SK-N-SH (cell line): ENCODE measurements around the gene CPLANE2. TPM values are rescaled to one million over a fixed set of nuclear protein-coding genes. Genes with fewer than 3 reads are reported as not detected.

Experiments used
- CTCF ChIA-PET: fragments of 300-600, 350-600 bp; formaldehyde crosslinking; extraction: SDS; loops from one replicate; lab custom pipeline; 2021; lab: Yijun Ruan, JAX
- POLR2A ChIA-PET: fragments of 350-600 bp; sonication (Branson Sonifier 250); formaldehyde crosslinking; extraction: SDS; loops from one replicate; lab custom pipeline; 2020; ENCODE audit warnings: antibody characterized with exemption, inconsistent platforms; lab: Yijun Ruan, JAX
- DNase-seq: peaks from one replicate; pipeline ENCODE4 v3.0.0; 2012
- H2AFZ ChIP-seq: fragments of 200-600 bp; sonication (generic); 2 replicates; pipeline ENCODE4 v1.8.1; 2016; ENCODE audit warnings: antibody characterized with exemption, mild to moderate bottlenecking, low read depth
- H3F3A ChIP-seq: fragments of 200-600 bp; sonication (generic); replicated peaks from 2 replicates; pipeline ENCODE3; 2016; ENCODE audit warnings: antibody characterized with exemption, mild to moderate bottlenecking; ENCODE audit not compliant: insufficient read depth
- H3K27ac ChIP-seq, 2 experiments: fragments of 200-500 bp in 1 of 2; fragments of 200-600 bp in 1 of 2; sonication (Bioruptor generic) in 1 of 2; sonication (generic), shearing (Covaris generic) in 1 of 2; 2 replicates each; pipeline versions ENCODE4 v1.5.1 to v1.6.1; 2014 to 2016; ENCODE audit warnings: low read depth in 2 of 2, inconsistent platforms in 1 of 2, low read length in 1 of 2, mild to moderate bottlenecking in 1 of 2, mixed read lengths in 1 of 2
- H3K27me3 ChIP-seq: fragments of 200-600 bp; sonication (generic), shearing (Covaris generic); 2 replicates; pipeline ENCODE4 v1.6.1; 2016; ENCODE audit warnings: mixed run types; ENCODE audit not compliant: insufficient read depth
- H3K36me3 ChIP-seq, 2 experiments: fragments of 200-500 bp in 1 of 2; fragments of 200-600 bp in 1 of 2; sonication (Bioruptor generic) in 1 of 2; sonication (generic) in 1 of 2; replicated peaks in 1 of 2; 2 replicates each; pipeline versions ENCODE3 to v1.5.1; 2014 to 2016; ENCODE audit warnings: low read length in 1 of 2, mild to moderate bottlenecking in 1 of 2; ENCODE audit not compliant: insufficient read depth in 2 of 2, control insufficient read depth in 1 of 2
- H3K4me1 ChIP-seq, 2 experiments: fragments of 200-500 bp in 1 of 2; fragments of 200-600 bp in 1 of 2; sonication (Bioruptor generic) in 1 of 2; sonication (generic), shearing (Covaris generic) in 1 of 2; 2 replicates each; pipeline versions ENCODE4 v1.5.1 to v1.6.1; 2014 to 2016; ENCODE audit warnings: low read depth in 1 of 2, low read length in 1 of 2, mixed run types in 1 of 2; ENCODE audit not compliant: insufficient read depth in 2 of 2, control insufficient read depth in 1 of 2
- H3K4me2 ChIP-seq: fragments of 200-600 bp; sonication (generic), shearing (Covaris generic); 2 replicates; pipeline ENCODE4 v1.6.1; 2017; ENCODE audit warnings: mixed run types
- H3K4me3 ChIP-seq, 2 experiments: fragments of 200-500 bp in 1 of 2; fragments of 200-600 bp in 1 of 2; sonication (Bioruptor generic) in 1 of 2; sonication (generic), shearing (Covaris generic) in 1 of 2; 2 replicates each; pipeline versions ENCODE4 v1.5.1 to v1.8.1; 2014 to 2016; ENCODE audit warnings: low read depth in 2 of 2, inconsistent platforms in 1 of 2, low read length in 1 of 2, mild to moderate bottlenecking in 1 of 2, mixed read lengths in 1 of 2, moderate library complexity in 1 of 2
- H3K79me2 ChIP-seq: fragments of 200-600 bp; sonication (generic); 2 replicates; pipeline ENCODE4 v1.8.1; 2017; ENCODE audit warnings: mild to moderate bottlenecking; ENCODE audit not compliant: insufficient read depth
- H3K9ac ChIP-seq: fragments of 200-600 bp; sonication (generic); 2 replicates; pipeline ENCODE4 v1.6.1; 2017; ENCODE audit warnings: mixed run types
- H3K9me2 ChIP-seq: fragments of 200-600 bp; sonication (generic); 2 replicates; pipeline ENCODE4 v1.6.1; 2017; ENCODE audit warnings: mixed run types
- H3K9me3 ChIP-seq: fragments of 200-600 bp; sonication (generic); 2 replicates; pipeline ENCODE4 v1.6.1; 2017; ENCODE audit warnings: mixed run types, mild to moderate bottlenecking, moderate library complexity
- H4K20me1 ChIP-seq: fragments of 200-600 bp; sonication (generic); 2 replicates; pipeline ENCODE4 v1.6.1; 2017; ENCODE audit warnings: mild to moderate bottlenecking, mixed run types; ENCODE audit not compliant: insufficient read depth
- CHD2 ChIP-seq: fragments of 150-350 bp; IDR thresholded peaks from 2 replicates; pipeline ENCODE4 v1.6.1; 2018; ENCODE audit warnings: low read length; ENCODE audit not compliant: partially characterized antibody
- ELF1 ChIP-seq: IDR thresholded peaks from 2 replicates; pipeline ENCODE4 v1.4.0; 2012
- EP300 ChIP-seq, 2 experiments: IDR thresholded peaks; 2 replicates each; pipeline versions ENCODE4 v1.4.0 to v1.6.1; 2012; ENCODE audit warnings: borderline replicate concordance in 1 of 2, low read depth in 1 of 2, low read length in 1 of 2
- FOXJ3 ChIP-seq: sonication (generic); formaldehyde crosslinking; IDR thresholded peaks from 2 replicates; pipeline ENCODE4 v1.5.1; 2020; ENCODE audit warnings: mild to moderate bottlenecking, missing genetic modification reagents
- GABPA ChIP-seq: IDR thresholded peaks from 2 replicates; pipeline ENCODE4 v1.4.0; 2012; ENCODE audit warnings: low read depth, mild to moderate bottlenecking
- JUND ChIP-seq: IDR thresholded peaks from 2 replicates; pipeline ENCODE4 v1.4.0; 2012
- MEF2A ChIP-seq: IDR thresholded peaks from 2 replicates; pipeline ENCODE4 v1.4.0; 2012; ENCODE audit warnings: low read depth, borderline replicate concordance
- MXI1 ChIP-seq: IDR thresholded peaks from 2 replicates; pipeline ENCODE4 v1.6.1; 2012; ENCODE audit warnings: mild to moderate bottlenecking, low read depth, low read length, improper control_type of control experiment
- NFIC ChIP-seq: IDR thresholded peaks from 2 replicates; pipeline ENCODE4 v1.4.0; 2012; ENCODE audit warnings: borderline replicate concordance
- NRF1 ChIP-seq: IDR thresholded peaks from 2 replicates; pipeline ENCODE4 v1.6.1; 2012; ENCODE audit warnings: low read depth, mild to moderate bottlenecking, low read length
- POLR2AphosphoS5 ChIP-seq: IDR thresholded peaks from 2 replicates; pipeline ENCODE4 v1.6.1; 2012; ENCODE audit warnings: low read depth, low read length
- RAD21 ChIP-seq: IDR thresholded peaks from 2 replicates; pipeline ENCODE4 v1.6.1; 2012; ENCODE audit warnings: mild to moderate bottlenecking, low read length
- REST ChIP-seq: IDR thresholded peaks from 2 replicates; pipeline ENCODE4 v1.6.1; 2012; ENCODE audit warnings: mild to moderate bottlenecking, low read depth, low read length, moderate library complexity
- RXRA ChIP-seq: IDR thresholded peaks from 2 replicates; pipeline ENCODE4 v1.4.0; 2012; ENCODE audit warnings: low read depth, mild to moderate bottlenecking, borderline replicate concordance
- SIN3A ChIP-seq: IDR thresholded peaks from 2 replicates; pipeline ENCODE4 v1.6.1; 2012; ENCODE audit warnings: low read depth, mild to moderate bottlenecking, low read length, moderate library complexity, borderline replicate concordance
- SMC3 ChIP-seq: IDR thresholded peaks from 2 replicates; pipeline ENCODE4 v1.6.1; 2012; ENCODE audit warnings: low read depth, low read length, improper control_type of control experiment
- TCF12 ChIP-seq: IDR thresholded peaks from 2 replicates; pipeline ENCODE4 v1.4.0; 2012
- USF1 ChIP-seq: IDR thresholded peaks from 2 replicates; pipeline ENCODE4 v1.4.0; 2012; ENCODE audit warnings: low read depth, borderline replicate concordance
- WGBS: methylation state at CpG from one replicate; pipeline ENCODE4 v1.1.6; 2017; ENCODE audit warnings: low lambda C conversion rate; 5-methylcytosine and 5-hydroxymethylcytosine counted together
- polyA plus RNA-seq, 3 experiments: library from polyadenylated mRNA; depleted of rRNA; stranded (reverse); fragments of >200 nt; gene quantifications; 2 replicates each; pipeline ENCODE4 v1.2.3, GENCODE V29; 2012

CPLANE2 gene
- polyA plus RNA-seq, 1 of the 3 experiments (the other 2 are of a cell fraction) = 8.6 TPM

GRCh38 chr1:16207318-16208269 lies 29.4 kb downstream of the CPLANE2 start (continued):
- TF ChIP-seq REST (no peak), POLR2AphosphoS5 (no peak)
- TF ChIP-seq, all 33 proteins: peak for 0

- Histone ChIP-seq H3K79me2 (no peaks in the 10 kb centered on the region), H3K9ac (peak overlapping the region; percentile 73; the same call in 1 of the 2 replicates), H3K27ac (peak overlapping the region; percentile 84 to 90), H3K9me3 (no peaks in the 10 kb centered on the region), H3K27me3 (no peaks in the 10 kb centered on the region), H3K4me2 (peak overlapping the region; percentile 87; the same call in 1 of the 2 replicates), H3F3A (peaks cover 11% of the 10 kb centered on the region), H3K36me3 (no peaks in the 10 kb centered on the region), H3K4me3 (peak overlapping the region; percentile 53 to 63), H3K4me1 (peaks cover 0 to 22% of the 10 kb centered on the region in 2 experiments; a peak in 1 of 4 replicates), H3K9me2 (no peaks in the 10 kb centered on the region), H2AFZ (peak overlapping the region; percentile 86), H4K20me1 (no peaks in the 10 kb centered on the region)
- peak; percentile 97 for DNase-seq
- WGBS = 5% methylated on average over 43 of the region's 87 CpGs
- ChIA-PET CTCF (interaction anchor here (0.9 to 6.8 kb wide), 4 partner anchors 37 to 197 kb away, joined by 3 to 43 read pairs (median 11); no protein-coding TSS in a partner anchor), POLR2A (interaction anchor here (1.0 to 2.2 kb wide), 4 partner anchors 9 to 31 kb away, joined by 3 to 12 read pairs (median 6); no protein-coding TSS in a partner anchor)
- TF ChIP-seq RXRA (no peak), NRF1 (no peak), SIN3A (peak; percentile 38; the same call in 1 of the 2 replicates), CHD2 (no peak), RAD21 (no peak), USF1 (no peak; the same call in 1 of the 2 replicates), SMC3 (no peak), MEF2A (no peak), GABPA (no peak; the same call in 1 of the 2 replicates), REST (no peak; the same call in 1 of the 2 replicates), FOXJ3 (CRISPR knock-in tag) (no peak), MXI1 (peak; percentile 58), TCF12 (no peak), EP300 (IDR thresholded peaks at IDR 0.05; ENCODE audit: borderline replicate concordance in 1 of 2, low read depth in 1 of 2, low read length in 1 of 2) (0 out of 4 replicates have a peak, but pooled peaks of 1 of the 2 experiments have one; percentile 2), ELF1 (peak; percentile 51), NFIC (no peak), JUND (no peak)
These were observed 30.3 kb downstream of the CPLANE2 start for GRCh38 chr1:16206547-16207317.
